H9 (cell line): ENCODE data around the gene B9D2. TPM values are rescaled to one million over a fixed set of nuclear protein-coding genes. Genes with fewer than 3 reads are reported as not detected.
A peak's percentile ranks its signal among the peaks of the same experiment; 100 is the strongest.

ENCODE experiments used
- DNase-seq: peaks from one replicate; pipeline ENCODE4 v3.0.0-alpha.2; 2017
- H2AFZ ChIP-seq: one replicate; pipeline ENCODE4 v1.6.1; 2013; ENCODE audit warnings: mild to moderate bottlenecking, low read length, control low read depth, moderate library complexity
- H2AK5ac ChIP-seq: 2 replicates; pipeline ENCODE4 v1.6.1; 2013; ENCODE audit warnings: low read length, control low read depth, mixed read lengths; ENCODE audit not compliant: insufficient read length
- H2BK120ac ChIP-seq: one replicate; pipeline ENCODE4 v1.6.1; 2013; ENCODE audit warnings: low read depth, mild to moderate bottlenecking, low read length, control low read depth, inconsistent platforms; ENCODE audit not compliant: poor library complexity, severe bottlenecking
- H2BK12ac ChIP-seq: 2 replicates; pipeline ENCODE4 v1.6.1; 2013; ENCODE audit warnings: low read length, control low read depth, mixed read lengths, low read depth; ENCODE audit not compliant: insufficient read length
- H2BK15ac ChIP-seq: 2 replicates; pipeline ENCODE4 v1.6.1; 2013; ENCODE audit warnings: low read depth, low read length, control low read depth
- H2BK20ac ChIP-seq: one replicate; pipeline ENCODE4 v1.6.1; 2013; ENCODE audit warnings: low read depth, mild to moderate bottlenecking, low read length, control low read depth, inconsistent platforms; ENCODE audit not compliant: poor library complexity, severe bottlenecking
- H2BK5ac ChIP-seq: 2 replicates; pipeline ENCODE4 v1.6.1; 2013; ENCODE audit warnings: low read length, control low read depth, mixed read lengths; ENCODE audit not compliant: insufficient read length
- H3K14ac ChIP-seq: 2 replicates; pipeline ENCODE4 v1.6.1; 2013; ENCODE audit warnings: low read length, control low read depth; ENCODE audit not compliant: insufficient read depth
- H3K18ac ChIP-seq: 2 replicates; pipeline ENCODE4 v1.6.1; 2013; ENCODE audit warnings: low read depth, mild to moderate bottlenecking, mixed read lengths, low read length, control low read depth; ENCODE audit not compliant: insufficient read length
- H3K23ac ChIP-seq: 2 replicates; pipeline ENCODE4 v1.6.1; 2013; ENCODE audit warnings: low read length, control low read depth, mixed read lengths, low read depth; ENCODE audit not compliant: insufficient read length
- H3K23me2 ChIP-seq: 2 replicates; pipeline ENCODE4 v1.6.1; 2013; ENCODE audit warnings: low read depth, mild to moderate bottlenecking, mixed read lengths, low read length, control low read depth; ENCODE audit not compliant: insufficient read length, poor library complexity, severe bottlenecking
- H3K27ac ChIP-seq: 2 replicates; pipeline ENCODE4 v1.5.1; 2013; ENCODE audit warnings: low read length, control low read depth, mixed read lengths, low read depth; ENCODE audit not compliant: insufficient read length
- H3K27me3 ChIP-seq: 2 replicates; pipeline ENCODE4 v1.6.1; 2013; ENCODE audit warnings: low read length, control low read depth, inconsistent platforms; ENCODE audit not compliant: insufficient read depth
- H3K4ac ChIP-seq: 2 replicates; pipeline ENCODE4 v1.6.1; 2013; ENCODE audit warnings: low read depth, mild to moderate bottlenecking, control low read depth, inconsistent platforms, low read length, moderate library complexity
- H3K4me1 ChIP-seq: 2 replicates; pipeline ENCODE4 v1.6.1; 2013; ENCODE audit warnings: low read length, control low read depth, inconsistent platforms; ENCODE audit not compliant: insufficient read depth
- H3K4me2 ChIP-seq: 2 replicates; pipeline ENCODE4 v1.6.1; 2013; ENCODE audit warnings: low read length, control low read depth, mixed read lengths; ENCODE audit not compliant: insufficient read length, insufficient read depth
- H3K56ac ChIP-seq: 2 replicates; pipeline ENCODE4 v1.6.1; 2013; ENCODE audit warnings: low read depth, mild to moderate bottlenecking, mixed read lengths, low read length, control low read depth; ENCODE audit not compliant: insufficient read length
- H3K79me1 ChIP-seq: 2 replicates; pipeline ENCODE4 v1.6.1; 2013; ENCODE audit warnings: low read depth, mild to moderate bottlenecking, moderate library complexity, low read length, control low read depth, inconsistent platforms; ENCODE audit not compliant: insufficient read depth, poor library complexity, severe bottlenecking
- H3K79me2 ChIP-seq: 2 replicates; pipeline ENCODE4 v1.6.1; 2013; ENCODE audit warnings: low read length, control low read depth, inconsistent platforms; ENCODE audit not compliant: insufficient read depth
- H3K9ac ChIP-seq: 2 replicates; pipeline ENCODE4 v1.6.1; 2013; ENCODE audit warnings: low read length, control low read depth, mixed read lengths; ENCODE audit not compliant: insufficient read length; ENCODE audit errors: extremely low read depth
- H3K9me3 ChIP-seq: one replicate; pipeline ENCODE4 v1.6.1; 2013; ENCODE audit warnings: low read depth, low read length, inconsistent platforms; ENCODE audit not compliant: control insufficient read depth
- H3T11ph ChIP-seq: one replicate; pipeline ENCODE4 v1.6.1; 2013; ENCODE audit warnings: mild to moderate bottlenecking, low read length, control low read depth, inconsistent platforms
- H4K20me1 ChIP-seq: one replicate; pipeline ENCODE4 v1.6.1; 2013; ENCODE audit not compliant: control insufficient read depth, insufficient read length, insufficient read depth
- H4K5ac ChIP-seq: 2 replicates; pipeline ENCODE4 v1.6.1; 2013; ENCODE audit warnings: low read depth, mild to moderate bottlenecking, mixed read lengths, low read length, control low read depth; ENCODE audit not compliant: insufficient read length
- H4K8ac ChIP-seq: replicated peaks from 2 replicates; pipeline ENCODE4 v1.6.1; 2013; ENCODE audit warnings: low read length, control low read depth, mixed read lengths, low read depth; ENCODE audit not compliant: insufficient read length
- H4K91ac ChIP-seq: 2 replicates; pipeline ENCODE4 v1.6.1; 2013; ENCODE audit warnings: low read depth, mild to moderate bottlenecking, moderate library complexity, mixed read lengths, low read length, control low read depth; ENCODE audit not compliant: insufficient read length
- H3K27ac Mint-ChIP-seq, 3 experiments: 2 replicates in 2 of 3; 3 replicates in 1 of 3; pipeline ENCODE4 v1.8.0; 2020 to 2021; ENCODE audit warnings: mixed read lengths in 3 of 3, mild to moderate bottlenecking in 1 of 3, moderate library complexity in 1 of 3
- H3K27me3 Mint-ChIP-seq: 2 replicates; pipeline ENCODE4 v1.8.0; 2021; ENCODE audit warnings: low read depth, mild to moderate bottlenecking, moderate library complexity, mixed read lengths
- H3K36me3 Mint-ChIP-seq, 3 experiments: 2 replicates in 2 of 3; 3 replicates in 1 of 3; pipeline ENCODE4 v1.8.0; 2020 to 2021; ENCODE audit warnings: low read depth in 3 of 3, mixed read lengths in 3 of 3; ENCODE audit not compliant: insufficient read depth in 1 of 3
- H3K4me1 Mint-ChIP-seq, 2 experiments: 2 replicates each; pipeline ENCODE4 v1.8.0; 2020; ENCODE audit warnings: mixed read lengths in 2 of 2
- H3K4me3 Mint-ChIP-seq, 2 experiments: 2 replicates in 1 of 2; 3 replicates in 1 of 2; pipeline ENCODE4 v1.8.0; 2020 to 2021; ENCODE audit warnings: mild to moderate bottlenecking in 2 of 2, mixed read lengths in 2 of 2, moderate library complexity in 1 of 2
- H3K9me3 Mint-ChIP-seq, 2 experiments: 2 replicates in 1 of 2; 3 replicates in 1 of 2; pipeline ENCODE4 v1.8.0; 2020; ENCODE audit warnings: mild to moderate bottlenecking in 2 of 2, mixed read lengths in 2 of 2, moderate library complexity in 1 of 2
- WGBS: extraction: QIAGEN DNeasy Blood & Tissue Kit; methylation state at CpG from one replicate; pipeline ENCODE4 v1.1.7; 2013; ENCODE audit warnings: missing lambda C conversion rate, low lambda C conversion rate, mixed read lengths; ENCODE audit not compliant: insufficient read length; ENCODE audit errors: extremely low coverage; 5-methylcytosine and 5-hydroxymethylcytosine counted together
- total RNA-seq: library from RNA; stranded (reverse); gene quantifications from 2 replicates; pipeline ENCODE4 v1.2.1, GENCODE V29; 2021
- TF ChIP-seq, protein P1 (sequence below): fragments of 200-600 bp; sonication (generic); conservative IDR thresholded peaks from 3 replicates; pipeline ENCODE4 v1.8.0; 2021; ENCODE audit warnings: antibody characterized with exemption, mild to moderate bottlenecking

The B9D2 gene
- total RNA-seq, 1 experiment from 2014 or later: 4.8 TPM

DNA sequence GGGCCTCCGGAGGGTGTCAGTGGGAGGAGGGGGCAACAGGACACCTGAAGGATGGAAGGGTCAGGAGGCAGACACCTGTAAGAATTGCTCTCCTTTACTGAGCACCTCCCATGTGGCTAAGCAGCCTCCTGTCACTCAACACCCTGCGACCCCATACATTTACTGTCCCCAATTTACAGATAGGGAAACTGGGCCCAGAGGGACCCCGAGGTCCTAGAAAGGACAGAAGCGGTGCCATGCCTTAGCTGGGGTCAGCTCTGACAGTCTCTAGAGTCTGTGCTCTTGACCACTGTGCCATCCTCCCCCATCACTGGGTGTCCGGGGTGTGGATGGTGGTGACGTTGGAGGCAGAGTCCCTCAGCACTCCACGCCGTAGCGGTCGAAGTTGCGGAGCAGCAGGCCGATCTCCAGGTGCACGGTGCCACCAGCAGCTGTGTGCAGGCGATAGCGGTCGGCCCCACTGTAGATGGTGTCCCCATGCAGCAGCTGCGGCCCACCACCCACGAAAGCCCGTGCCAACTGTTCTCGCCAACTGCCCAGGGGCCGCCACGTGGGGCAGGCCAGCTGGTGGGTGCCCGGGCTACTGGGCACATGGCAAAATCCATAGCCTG lies 9.5 kb downstream of the B9D2 start:
- peak overlapping the region; percentile 11 for H3K4me2 ChIP-seq
- H3K27ac Mint-ChIP-seq: no peak overlapping the region; a peak in 2 of 7 replicates
- H3K56ac ChIP-seq: no peak overlapping the region
- no peak overlapping the region for H3K9ac ChIP-seq
- H2BK15ac ChIP-seq: no peak overlapping the region
- peaks cover 0 to 10% (median 2%) of the 10 kb centered on the region in 3 experiments; a peak in 4 of 7 replicates for H3K36me3 Mint-ChIP-seq
- no peaks in the 10 kb centered on the region; the same call in 1 of the 2 replicates for H3K4me1 ChIP-seq
- no CpG with 5 or more reads among the region's 23 CpGs for WGBS
- no peaks in the 10 kb centered on the region for H3K79me2 ChIP-seq
- H3K79me1 ChIP-seq: no peaks in the 10 kb centered on the region
- no peak for DNase-seq
- H3K4me3 Mint-ChIP-seq: peak overlapping the region; percentile 73 to 80
- H2BK5ac ChIP-seq: no peak overlapping the region
- H3K4me1 Mint-ChIP-seq: peaks cover 21 to 22% of the 10 kb centered on the region in 2 experiments
- H3K9me3 Mint-ChIP-seq: no peaks in the 10 kb centered on the region; a peak in 1 of 5 replicates
- no peaks in the 10 kb centered on the region for H4K20me1 ChIP-seq
- no peak overlapping the region for H4K5ac ChIP-seq
- H3K27me3 ChIP-seq: peaks cover 10% of the 10 kb centered on the region; the same call in 1 of the 2 replicates
- no peak overlapping the region for H3K27ac ChIP-seq
- no peak overlapping the region for H2BK120ac ChIP-seq
- no peak overlapping the region for H3K23ac ChIP-seq
- H3T11ph ChIP-seq: no peak overlapping the region
- H3K27me3 Mint-ChIP-seq: peaks cover 44% of the 10 kb centered on the region
- no peak overlapping the region for H3K14ac ChIP-seq
- no peak overlapping the region for H3K4ac ChIP-seq
- H3K9me3 ChIP-seq: no peaks in the 10 kb centered on the region
- no peak overlapping the region for H4K8ac ChIP-seq
- no peak overlapping the region for H4K91ac ChIP-seq
- H2AFZ ChIP-seq: no peak overlapping the region
- no peak overlapping the region for H2BK12ac ChIP-seq
- peaks cover 26% of the 10 kb centered on the region for H3K23me2 ChIP-seq
- no peak overlapping the region for H2BK20ac ChIP-seq
- TF ChIP-seq, protein P1, sequence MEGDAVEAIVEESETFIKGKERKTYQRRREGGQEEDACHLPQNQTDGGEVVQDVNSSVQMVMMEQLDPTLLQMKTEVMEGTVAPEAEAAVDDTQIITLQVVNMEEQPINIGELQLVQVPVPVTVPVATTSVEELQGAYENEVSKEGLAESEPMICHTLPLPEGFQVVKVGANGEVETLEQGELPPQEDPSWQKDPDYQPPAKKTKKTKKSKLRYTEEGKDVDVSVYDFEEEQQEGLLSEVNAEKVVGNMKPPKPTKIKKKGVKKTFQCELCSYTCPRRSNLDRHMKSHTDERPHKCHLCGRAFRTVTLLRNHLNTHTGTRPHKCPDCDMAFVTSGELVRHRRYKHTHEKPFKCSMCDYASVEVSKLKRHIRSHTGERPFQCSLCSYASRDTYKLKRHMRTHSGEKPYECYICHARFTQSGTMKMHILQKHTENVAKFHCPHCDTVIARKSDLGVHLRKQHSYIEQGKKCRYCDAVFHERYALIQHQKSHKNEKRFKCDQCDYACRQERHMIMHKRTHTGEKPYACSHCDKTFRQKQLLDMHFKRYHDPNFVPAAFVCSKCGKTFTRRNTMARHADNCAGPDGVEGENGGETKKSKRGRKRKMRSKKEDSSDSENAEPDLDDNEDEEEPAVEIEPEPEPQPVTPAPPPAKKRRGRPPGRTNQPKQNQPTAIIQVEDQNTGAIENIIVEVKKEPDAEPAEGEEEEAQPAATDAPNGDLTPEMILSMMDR: no peak
- H3K18ac ChIP-seq: no peak overlapping the region
- H2AK5ac ChIP-seq: no peak overlapping the region
